Measurements from ENCODE around the gene ARHGAP10.
A peak's percentile ranks its signal among the peaks of the same experiment; 100 is the strongest.

DNA sequence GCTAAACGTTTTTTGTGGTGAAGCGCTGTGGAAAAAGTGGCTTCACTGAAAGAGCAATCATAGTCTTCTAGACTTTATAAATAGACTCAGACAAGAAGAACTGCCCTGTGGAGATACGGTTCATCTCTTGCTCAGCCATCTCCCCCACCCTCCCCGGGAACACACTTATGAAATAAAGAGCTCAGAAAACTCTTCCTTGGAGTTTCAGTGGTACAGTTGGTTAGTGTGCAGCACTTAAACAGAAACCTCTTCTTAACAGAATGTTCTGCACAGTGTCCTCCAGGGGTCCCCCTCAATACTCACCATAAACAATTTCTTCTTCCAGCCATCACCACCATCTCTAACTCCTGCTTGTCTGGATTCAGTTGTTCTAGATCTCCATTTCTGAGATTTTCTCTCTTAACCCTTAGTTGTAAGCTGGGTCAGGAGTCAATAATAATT is 313.0 kb downstream of the ARHGAP10 start:
- TF ChIP-seq CHD1 (IDR thresholded peaks at IDR 0.05; ENCODE audit: low read depth, low read length): no peak
- TF ChIP-seq, protein P1, sequence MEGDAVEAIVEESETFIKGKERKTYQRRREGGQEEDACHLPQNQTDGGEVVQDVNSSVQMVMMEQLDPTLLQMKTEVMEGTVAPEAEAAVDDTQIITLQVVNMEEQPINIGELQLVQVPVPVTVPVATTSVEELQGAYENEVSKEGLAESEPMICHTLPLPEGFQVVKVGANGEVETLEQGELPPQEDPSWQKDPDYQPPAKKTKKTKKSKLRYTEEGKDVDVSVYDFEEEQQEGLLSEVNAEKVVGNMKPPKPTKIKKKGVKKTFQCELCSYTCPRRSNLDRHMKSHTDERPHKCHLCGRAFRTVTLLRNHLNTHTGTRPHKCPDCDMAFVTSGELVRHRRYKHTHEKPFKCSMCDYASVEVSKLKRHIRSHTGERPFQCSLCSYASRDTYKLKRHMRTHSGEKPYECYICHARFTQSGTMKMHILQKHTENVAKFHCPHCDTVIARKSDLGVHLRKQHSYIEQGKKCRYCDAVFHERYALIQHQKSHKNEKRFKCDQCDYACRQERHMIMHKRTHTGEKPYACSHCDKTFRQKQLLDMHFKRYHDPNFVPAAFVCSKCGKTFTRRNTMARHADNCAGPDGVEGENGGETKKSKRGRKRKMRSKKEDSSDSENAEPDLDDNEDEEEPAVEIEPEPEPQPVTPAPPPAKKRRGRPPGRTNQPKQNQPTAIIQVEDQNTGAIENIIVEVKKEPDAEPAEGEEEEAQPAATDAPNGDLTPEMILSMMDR (IDR thresholded peaks at IDR 0.05 in 2 of 3, conservative IDR thresholded peaks at IDR 0.05 in 1 of 3; ENCODE audit: control insufficient read depth in 2 of 3, extremely low read depth in 1 of 3, insufficient read depth in 1 of 3, low read depth in 3 of 3, low read length in 3 of 3): peak; percentile 21 to 30 (median 22); a peak in 3 of 6 replicates
- no peak for TF ChIP-seq ZNF274 (IDR thresholded peaks at IDR 0.05; ENCODE audit: insufficient read depth, insufficient read length)
- no peak for TF ChIP-seq HDAC6 (IDR thresholded peaks at IDR 0.05; ENCODE audit: unreplicated experiment)
- TF ChIP-seq, protein P2, sequence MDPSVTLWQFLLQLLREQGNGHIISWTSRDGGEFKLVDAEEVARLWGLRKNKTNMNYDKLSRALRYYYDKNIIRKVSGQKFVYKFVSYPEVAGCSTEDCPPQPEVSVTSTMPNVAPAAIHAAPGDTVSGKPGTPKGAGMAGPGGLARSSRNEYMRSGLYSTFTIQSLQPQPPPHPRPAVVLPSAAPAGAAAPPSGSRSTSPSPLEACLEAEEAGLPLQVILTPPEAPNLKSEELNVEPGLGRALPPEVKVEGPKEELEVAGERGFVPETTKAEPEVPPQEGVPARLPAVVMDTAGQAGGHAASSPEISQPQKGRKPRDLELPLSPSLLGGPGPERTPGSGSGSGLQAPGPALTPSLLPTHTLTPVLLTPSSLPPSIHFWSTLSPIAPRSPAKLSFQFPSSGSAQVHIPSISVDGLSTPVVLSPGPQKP (IDR thresholded peaks at IDR 0.05; ENCODE audit: low read depth, low read length): no peak
- TF ChIP-seq, protein P3, sequence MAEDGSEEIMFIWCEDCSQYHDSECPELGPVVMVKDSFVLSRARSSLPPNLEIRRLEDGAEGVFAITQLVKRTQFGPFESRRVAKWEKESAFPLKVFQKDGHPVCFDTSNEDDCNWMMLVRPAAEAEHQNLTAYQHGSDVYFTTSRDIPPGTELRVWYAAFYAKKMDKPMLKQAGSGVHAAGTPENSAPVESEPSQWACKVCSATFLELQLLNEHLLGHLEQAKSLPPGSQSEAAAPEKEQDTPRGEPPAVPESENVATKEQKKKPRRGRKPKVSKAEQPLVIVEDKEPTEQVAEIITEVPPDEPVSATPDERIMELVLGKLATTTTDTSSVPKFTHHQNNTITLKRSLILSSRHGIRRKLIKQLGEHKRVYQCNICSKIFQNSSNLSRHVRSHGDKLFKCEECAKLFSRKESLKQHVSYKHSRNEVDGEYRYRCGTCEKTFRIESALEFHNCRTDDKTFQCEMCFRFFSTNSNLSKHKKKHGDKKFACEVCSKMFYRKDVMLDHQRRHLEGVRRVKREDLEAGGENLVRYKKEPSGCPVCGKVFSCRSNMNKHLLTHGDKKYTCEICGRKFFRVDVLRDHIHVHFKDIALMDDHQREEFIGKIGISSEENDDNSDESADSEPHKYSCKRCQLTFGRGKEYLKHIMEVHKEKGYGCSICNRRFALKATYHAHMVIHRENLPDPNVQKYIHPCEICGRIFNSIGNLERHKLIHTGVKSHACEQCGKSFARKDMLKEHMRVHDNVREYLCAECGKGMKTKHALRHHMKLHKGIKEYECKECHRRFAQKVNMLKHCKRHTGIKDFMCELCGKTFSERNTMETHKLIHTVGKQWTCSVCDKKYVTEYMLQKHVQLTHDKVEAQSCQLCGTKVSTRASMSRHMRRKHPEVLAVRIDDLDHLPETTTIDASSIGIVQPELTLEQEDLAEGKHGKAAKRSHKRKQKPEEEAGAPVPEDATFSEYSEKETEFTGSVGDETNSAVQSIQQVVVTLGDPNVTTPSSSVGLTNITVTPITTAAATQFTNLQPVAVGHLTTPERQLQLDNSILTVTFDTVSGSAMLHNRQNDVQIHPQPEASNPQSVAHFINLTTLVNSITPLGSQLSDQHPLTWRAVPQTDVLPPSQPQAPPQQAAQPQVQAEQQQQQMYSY (CRISPR knock-in tag; IDR thresholded peaks at IDR 0.05): no peak
- TF ChIP-seq, protein P4, sequence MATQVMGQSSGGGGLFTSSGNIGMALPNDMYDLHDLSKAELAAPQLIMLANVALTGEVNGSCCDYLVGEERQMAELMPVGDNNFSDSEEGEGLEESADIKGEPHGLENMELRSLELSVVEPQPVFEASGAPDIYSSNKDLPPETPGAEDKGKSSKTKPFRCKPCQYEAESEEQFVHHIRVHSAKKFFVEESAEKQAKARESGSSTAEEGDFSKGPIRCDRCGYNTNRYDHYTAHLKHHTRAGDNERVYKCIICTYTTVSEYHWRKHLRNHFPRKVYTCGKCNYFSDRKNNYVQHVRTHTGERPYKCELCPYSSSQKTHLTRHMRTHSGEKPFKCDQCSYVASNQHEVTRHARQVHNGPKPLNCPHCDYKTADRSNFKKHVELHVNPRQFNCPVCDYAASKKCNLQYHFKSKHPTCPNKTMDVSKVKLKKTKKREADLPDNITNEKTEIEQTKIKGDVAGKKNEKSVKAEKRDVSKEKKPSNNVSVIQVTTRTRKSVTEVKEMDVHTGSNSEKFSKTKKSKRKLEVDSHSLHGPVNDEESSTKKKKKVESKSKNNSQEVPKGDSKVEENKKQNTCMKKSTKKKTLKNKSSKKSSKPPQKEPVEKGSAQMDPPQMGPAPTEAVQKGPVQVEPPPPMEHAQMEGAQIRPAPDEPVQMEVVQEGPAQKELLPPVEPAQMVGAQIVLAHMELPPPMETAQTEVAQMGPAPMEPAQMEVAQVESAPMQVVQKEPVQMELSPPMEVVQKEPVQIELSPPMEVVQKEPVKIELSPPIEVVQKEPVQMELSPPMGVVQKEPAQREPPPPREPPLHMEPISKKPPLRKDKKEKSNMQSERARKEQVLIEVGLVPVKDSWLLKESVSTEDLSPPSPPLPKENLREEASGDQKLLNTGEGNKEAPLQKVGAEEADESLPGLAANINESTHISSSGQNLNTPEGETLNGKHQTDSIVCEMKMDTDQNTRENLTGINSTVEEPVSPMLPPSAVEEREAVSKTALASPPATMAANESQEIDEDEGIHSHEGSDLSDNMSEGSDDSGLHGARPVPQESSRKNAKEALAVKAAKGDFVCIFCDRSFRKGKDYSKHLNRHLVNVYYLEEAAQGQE (IDR thresholded peaks at IDR 0.05; ENCODE audit: low read depth, low read length): no peak
- TF ChIP-seq, protein P5, sequence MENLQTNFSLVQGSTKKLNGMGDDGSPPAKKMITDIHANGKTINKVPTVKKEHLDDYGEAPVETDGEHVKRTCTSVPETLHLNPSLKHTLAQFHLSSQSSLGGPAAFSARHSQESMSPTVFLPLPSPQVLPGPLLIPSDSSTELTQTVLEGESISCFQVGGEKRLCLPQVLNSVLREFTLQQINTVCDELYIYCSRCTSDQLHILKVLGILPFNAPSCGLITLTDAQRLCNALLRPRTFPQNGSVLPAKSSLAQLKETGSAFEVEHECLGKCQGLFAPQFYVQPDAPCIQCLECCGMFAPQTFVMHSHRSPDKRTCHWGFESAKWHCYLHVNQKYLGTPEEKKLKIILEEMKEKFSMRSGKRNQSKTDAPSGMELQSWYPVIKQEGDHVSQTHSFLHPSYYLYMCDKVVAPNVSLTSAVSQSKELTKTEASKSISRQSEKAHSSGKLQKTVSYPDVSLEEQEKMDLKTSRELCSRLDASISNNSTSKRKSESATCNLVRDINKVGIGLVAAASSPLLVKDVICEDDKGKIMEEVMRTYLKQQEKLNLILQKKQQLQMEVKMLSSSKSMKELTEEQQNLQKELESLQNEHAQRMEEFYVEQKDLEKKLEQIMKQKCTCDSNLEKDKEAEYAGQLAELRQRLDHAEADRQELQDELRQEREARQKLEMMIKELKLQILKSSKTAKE (IDR thresholded peaks at IDR 0.05; ENCODE audit: low read depth, poor library complexity, severe bottlenecking): peak; percentile 35
- TF ChIP-seq POLR2A (IDR thresholded peaks at IDR 0.05; ENCODE audit: low read depth, low read length): no peak
- TF ChIP-seq EZH2 (IDR thresholded peaks at IDR 0.05; ENCODE audit: borderline replicate concordance, control insufficient read depth, low read depth, low read length): no peak
- TF ChIP-seq MXI1 (IDR thresholded peaks at IDR 0.05; ENCODE audit: low read depth, low read length): no peak
- no peak for TF ChIP-seq TAF1 (IDR thresholded peaks at IDR 0.05; ENCODE audit: borderline replicate concordance, low read depth, low read length)
- TF ChIP-seq RAD21 (IDR thresholded peaks at IDR 0.05; ENCODE audit: insufficient read depth, low read depth, low read length): peak; percentile 30; the same call in 1 of the 2 replicates

Measured in GM12878 (cell line).